Activated CD4-positive, alpha-beta T cell treated with anti-CD3 and anti-CD28 coated beads, Interleukin-2, amount 50 U/mL, for 16 hours (primary cell): ENCODE measurements around the gene TRDN.
"Not testable (repeated sequence)": the region's sequence is repeated elsewhere in the genome, so short reads cannot be mapped to it uniquely, and the experiment has no call there.

Experiments
- DNase-seq: peaks from one replicate; pipeline ENCODE4 v3.0.0-alpha.2; 2020

Gene TRDN

DNA sequence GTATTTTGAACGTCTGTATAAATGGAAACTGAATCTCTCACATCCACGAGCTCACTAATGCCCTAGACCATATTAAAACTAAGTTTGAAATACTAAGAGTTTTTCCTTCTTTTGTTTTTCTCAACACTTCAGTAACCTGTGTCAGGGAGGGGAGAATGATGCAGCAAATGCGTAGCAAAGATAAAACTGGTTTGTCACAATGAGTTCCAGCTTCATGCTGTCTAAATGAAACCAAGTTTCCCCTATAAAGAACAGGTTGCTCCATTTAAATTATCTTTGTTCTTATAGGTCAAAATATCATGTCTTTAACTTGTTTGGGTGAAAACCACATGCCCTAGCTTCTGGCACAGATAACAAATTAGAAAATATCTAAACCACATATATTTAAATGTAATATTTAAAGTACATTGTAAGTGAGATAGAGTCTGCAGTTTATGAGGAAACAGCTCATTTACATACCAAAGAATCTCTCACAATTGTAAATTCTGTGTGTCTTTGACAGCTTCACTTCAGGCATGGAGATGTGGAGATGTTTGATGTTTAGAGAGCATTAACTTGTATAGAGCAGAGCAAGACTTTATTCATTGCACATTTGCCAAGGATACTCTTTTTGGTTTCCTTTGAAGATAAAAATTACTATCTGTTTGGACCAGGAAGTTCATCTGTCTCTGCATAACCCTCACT lies 7.3 kb downstream of the TRDN start:
- no peak for DNase-seq

DNA sequence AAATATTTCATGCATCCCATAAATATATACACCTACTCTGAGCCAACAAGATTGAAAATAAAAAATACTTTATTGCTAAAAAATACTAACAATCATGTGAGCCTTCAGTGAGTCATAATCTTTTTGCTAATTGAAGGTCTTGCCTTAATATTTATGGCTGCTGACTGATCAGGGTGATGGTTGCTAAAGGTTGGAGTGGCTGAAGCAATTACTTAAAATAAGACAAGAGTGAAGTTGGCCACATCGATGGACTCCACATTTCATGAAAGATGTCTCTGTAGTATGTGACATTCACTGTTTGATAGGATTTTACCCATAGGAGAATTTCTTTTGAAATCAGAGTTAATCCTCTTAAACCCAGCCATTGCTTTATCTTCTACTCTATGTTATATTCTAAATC lies 11.1 kb downstream of the TRDN start:
- no peak for DNase-seq

DNA sequence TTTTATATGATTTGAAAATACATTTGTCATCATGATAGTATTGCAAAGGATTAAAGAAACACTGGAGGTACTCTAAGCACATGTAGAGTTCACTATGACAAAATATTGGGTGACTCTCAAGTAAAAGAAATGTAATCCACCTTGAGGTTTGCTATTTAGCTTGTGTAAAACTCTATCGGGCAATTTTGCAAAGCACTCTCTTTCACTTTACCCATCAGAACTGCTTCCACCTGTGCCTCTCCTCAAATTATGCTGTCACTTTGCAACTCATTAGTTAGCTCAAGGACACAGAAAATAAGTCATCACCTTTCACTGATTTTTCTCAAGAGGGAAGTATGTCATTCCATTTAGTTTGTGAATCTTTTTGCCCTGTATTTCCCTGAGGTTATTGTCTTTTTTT lies 14.0 kb downstream of the TRDN start:
- no peak for DNase-seq

GRCh38 chr6:123619156-123619555 lies 17.6 kb downstream of the TRDN start:
- DNase-seq = no peak

- no peak for DNase-seq
These were observed 19.8 kb downstream of the TRDN start for GRCh38 chr6:123616942-123617341.

- DNase-seq = no peak
These were observed 20.7 kb downstream of the TRDN start for GRCh38 chr6:123616016-123616415.

GRCh38 chr6:123610779-123611178 lies 26.0 kb downstream of the TRDN start:
- no peak for DNase-seq

- DNase-seq = no peak
These were observed 32.7 kb downstream of the TRDN start for GRCh38 chr6:123604067-123604466.

GRCh38 chr6:123598011-123598410 lies 38.7 kb downstream of the TRDN start:
- DNase-seq = no peak

DNA sequence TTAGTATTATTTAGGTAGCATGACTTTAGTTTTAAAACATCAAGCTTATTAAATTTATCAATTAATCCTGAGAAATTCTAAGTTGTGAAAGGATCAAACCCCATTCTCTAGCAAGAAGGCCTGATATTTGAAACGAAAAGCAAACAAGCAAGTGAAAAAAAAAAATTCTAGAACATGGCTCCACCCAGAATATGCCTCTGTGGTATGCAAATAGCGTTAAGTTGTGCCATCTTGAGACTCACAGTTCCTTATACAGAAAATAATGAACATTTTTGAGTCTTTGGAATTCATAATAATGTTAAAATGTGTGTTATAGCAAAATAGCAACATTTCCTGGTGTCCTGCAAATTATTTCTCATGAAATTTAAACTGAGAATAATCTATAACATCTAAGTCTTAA lies 42.0 kb downstream of the TRDN start:
- no peak for DNase-seq

- DNase-seq = no peak
These were observed 44.3 kb downstream of the TRDN start for GRCh38 chr6:123592426-123592825.

- no peak for DNase-seq
These were observed 46.8 kb downstream of the TRDN start for GRCh38 chr6:123589973-123590372.

- no peak for DNase-seq
These were observed 47.4 kb downstream of the TRDN start for GRCh38 chr6:123589317-123589716.

DNA sequence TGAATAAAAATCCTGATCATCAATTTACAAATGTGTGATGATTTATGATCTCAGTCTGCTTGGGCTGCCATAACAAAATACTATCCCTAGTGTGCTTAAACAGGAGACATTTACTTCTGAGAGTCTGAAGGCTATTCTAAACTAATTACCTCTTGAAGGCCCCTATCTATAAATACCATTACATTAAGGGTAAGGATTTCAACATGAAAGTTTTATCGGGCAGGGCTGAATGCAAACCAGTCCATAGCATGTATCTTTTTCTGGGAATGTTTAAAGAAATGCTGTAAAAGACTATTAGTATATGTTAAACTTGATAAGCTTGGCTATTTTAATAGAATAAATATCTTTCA lies 48.2 kb downstream of the TRDN start:
- no peak for DNase-seq

DNA sequence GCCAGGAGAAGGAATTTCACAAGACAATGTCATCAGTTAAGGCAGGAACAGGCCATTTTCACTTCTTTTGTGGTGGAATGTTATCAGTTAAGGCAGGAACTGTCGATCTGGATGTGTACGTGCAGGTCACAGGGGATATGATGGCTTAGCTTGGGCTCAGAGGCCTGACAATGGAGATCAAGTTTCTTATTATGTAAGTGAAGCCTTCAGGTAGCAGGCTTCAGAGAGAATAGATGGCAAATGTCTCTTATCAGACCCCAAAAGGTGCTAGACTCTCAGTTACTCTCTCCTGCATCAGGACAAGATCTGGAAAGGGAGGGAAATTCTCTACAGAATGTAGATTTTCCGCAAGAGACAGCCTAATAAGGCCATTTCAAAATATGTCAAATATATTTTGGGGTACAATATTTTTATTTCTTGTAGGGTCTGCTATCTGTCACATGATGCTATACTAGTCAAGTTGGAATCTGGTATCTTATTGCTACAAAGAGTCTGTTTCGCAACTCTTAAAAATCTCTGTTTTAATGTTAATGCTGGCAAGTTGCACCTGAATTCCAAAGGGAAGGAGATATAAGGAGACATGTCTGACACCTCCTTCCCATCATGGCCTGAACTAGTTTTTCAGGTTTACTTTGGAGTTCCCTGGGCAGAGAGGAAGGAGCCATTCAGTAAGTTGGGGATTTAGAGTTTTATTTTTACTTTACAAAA lies 48.8 kb downstream of the TRDN start:
- DNase-seq = no peak

- not testable (repeated sequence) for DNase-seq
These were observed 49.3 kb downstream of the TRDN start for GRCh38 chr6:123587407-123587806.

- DNase-seq = no peak
These were observed 56.4 kb downstream of the TRDN start for GRCh38 chr6:123580331-123580730.

- no peak for DNase-seq
These were observed 61.6 kb downstream of the TRDN start for GRCh38 chr6:123575188-123575587.

DNA sequence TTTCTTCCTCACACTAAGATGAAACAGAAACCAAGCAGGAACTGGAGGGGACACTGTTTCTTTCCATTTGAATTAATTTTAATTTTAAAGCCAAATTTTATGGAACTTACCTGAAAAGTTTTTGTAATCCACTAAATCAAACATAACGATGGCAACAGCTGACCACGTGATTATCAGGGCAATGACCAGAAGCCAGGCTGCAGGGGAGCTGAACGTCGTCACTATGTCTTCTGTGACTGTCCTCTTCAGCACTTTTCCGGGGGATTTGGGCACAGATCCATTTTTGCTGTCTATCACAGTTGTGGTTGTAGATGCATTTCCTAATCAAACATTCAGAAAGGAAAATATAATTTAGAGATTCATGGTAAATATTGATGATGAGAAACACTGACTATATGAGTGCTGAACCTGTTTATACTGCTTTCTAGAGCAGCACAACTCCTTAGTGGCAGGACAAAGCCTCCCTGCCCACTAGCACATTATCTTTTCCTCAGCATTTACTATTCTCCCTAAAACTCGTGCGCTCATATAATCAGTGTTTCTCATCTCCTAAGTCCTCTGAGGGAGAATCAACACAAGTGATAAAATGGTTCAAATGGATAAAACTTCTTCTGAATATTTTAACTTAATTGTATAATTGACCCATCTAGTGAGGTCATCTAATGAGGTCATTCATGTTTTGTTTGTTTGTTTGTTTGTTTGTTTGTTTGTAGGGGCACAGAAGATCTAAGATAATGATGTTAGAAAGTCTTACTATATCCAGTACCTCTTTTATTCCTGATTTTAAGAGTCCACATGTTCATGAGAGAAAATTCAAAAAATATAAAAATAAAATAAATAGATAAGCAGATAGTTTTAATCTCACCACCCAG lies 65.7 kb downstream of the TRDN start:
- DNase-seq = no peak

DNA sequence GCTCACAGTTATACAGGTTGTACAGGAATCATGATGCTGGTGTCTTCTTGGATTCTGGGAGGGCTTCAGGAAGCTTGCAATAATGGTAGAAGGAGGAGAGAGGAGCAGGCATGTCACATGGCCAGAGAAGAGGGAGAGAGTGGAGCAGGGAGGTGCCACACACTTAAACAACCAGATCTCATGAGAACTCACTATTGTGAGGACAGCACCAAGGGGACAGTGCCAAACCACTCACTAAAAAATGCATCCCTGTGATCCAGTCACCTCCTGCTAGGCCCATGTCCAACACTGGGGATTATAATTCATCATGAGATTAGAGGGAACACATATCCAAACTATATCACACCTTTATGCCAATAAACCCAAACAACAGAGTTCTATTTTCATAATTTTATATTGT lies 67.2 kb downstream of the TRDN start:
- no peak for DNase-seq

- no peak for DNase-seq
These were observed 71.2 kb downstream of the TRDN start for GRCh38 chr6:123565529-123565928.

DNA sequence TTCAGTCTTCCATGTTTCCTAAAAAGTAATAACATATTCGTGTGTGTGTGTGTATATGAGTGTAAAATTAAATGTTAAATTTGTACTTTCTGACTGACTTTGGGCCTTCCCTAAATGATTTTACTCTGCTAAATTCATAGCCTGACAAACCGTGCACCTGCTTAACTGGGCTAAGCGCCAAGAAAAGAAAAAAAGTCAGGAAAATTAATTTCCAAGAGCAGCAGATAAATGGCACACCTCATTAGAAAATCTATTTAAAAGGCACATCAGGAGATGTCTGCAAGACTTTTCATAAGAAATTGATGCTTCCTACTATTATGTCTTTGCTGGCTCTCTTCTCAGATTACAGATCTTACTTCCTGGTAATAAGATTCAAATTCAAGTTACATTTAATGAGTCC lies 72.4 kb downstream of the TRDN start:
- no peak for DNase-seq

DNA sequence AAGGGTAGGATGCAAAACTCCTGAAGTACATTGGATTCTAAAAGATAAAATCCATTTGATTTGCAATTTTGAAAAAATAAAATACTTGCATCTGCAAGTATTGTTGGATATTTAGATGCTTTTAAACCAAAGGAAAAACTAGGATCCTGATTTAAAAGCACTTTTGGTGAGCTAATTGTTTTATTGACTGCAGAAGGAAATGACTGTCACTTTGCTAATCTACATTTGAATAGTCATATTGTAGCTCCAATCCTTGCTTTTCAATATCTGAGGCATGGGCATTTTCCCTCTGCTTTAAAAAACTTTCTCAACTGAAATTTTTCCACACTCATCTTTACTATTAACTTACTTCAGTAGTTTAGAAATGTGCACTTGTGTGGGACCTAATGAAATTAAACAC lies 74.1 kb downstream of the TRDN start:
- DNase-seq = no peak

DNA sequence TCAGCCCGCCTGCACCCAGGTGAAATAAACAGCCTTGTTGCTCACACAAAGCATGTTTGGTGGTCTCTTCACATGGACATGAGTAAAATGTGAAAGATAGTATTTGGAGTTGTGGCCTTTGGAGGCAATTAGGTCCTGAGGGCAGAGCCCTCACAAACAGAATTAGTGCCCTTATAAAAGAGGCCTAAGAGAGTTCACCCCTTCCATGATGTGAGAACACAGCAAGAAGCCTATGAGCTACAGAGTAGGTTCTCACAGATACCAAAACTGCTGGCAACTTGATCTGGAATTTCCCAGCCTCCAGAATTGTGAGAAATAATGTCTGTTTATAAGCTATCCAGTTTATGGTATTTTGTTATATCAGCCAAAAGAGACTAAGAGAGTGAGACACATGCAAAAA lies 74.5 kb downstream of the TRDN start:
- no peak for DNase-seq
